CD4-positive, alpha-beta T cell treated with Interleukin-15 for 4 hours (primary cell): ENCODE data around the gene UBE2E1.
"Not testable (repeated sequence)": the region's sequence is repeated elsewhere in the genome, so short reads cannot be mapped to it uniquely, and the experiment has no call there.

ENCODE experiments used
- DNase-seq: peaks from one replicate; pipeline ENCODE4 v3.0.0-alpha.2; 2020; ENCODE audit warnings: low spot score

The UBE2E1 gene

GRCh38 chr3:23822559-23822958, 16.8 kb downstream of the UBE2E1 start:
- DNase-seq = no peak

GRCh38 chr3:23823620-23824019, 17.9 kb downstream of the UBE2E1 start:
- no peak for DNase-seq

- no peak for DNase-seq
Measured at GRCh38 chr3:23824699-23825444, 19.1 kb downstream of the UBE2E1 start.

DNA sequence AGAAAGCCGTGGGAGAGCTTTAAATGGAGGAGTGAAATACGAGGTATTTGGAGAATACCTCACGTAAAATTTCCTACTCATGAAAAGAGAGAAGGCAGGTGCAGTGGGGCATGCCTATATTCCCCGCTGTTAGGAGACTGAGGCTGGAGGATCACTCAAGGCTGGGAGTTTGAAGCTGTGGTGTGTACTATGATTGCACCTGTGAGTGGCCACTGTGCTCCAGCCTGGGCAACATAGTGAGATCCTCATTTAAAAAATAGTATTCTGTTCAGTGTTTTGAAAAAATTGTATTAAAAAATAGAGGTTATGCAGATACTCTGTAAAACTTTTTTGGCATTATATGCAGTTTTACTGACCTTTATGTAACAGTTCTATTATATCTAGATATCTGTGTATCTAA, 20.0 kb downstream of the UBE2E1 start:
- DNase-seq = no peak

- no peak for DNase-seq
Measured at GRCh38 chr3:23826382-23827064, 20.8 kb downstream of the UBE2E1 start.

DNA sequence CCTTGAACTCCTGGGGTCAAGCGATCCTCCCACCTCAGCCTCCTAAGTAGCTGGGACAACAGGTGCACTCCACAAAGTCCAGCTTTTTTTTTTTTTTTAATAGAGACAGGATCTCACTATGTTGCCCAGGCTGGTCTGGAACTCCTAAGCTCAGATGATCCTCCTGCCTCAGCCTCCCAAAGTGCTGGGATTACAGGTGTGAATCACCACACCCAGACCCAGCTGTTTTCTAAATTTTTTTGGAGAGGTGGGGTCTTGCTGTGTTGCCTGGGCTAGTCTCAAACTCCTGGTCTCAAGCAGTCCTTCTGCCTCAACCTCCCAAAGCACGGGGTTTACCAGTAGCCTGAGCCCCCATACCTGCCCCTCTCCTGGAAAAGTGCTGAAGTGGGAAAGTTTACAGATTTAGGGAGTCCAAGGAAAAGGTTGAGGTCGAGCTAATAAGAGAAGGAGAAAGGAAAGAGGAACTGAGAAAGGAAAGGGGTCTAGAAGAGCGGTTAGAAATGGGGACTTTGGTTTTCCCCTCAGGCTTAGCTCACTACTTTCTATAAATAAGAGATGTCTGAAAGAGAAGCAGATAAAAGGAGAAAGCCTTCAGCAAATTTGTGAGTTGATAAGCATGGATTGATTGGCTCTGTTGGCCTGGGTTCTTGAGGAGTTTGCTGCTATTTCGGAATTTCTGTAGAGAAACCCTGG, 23.6 kb downstream of the UBE2E1 start:
- DNase-seq = no peak

DNA sequence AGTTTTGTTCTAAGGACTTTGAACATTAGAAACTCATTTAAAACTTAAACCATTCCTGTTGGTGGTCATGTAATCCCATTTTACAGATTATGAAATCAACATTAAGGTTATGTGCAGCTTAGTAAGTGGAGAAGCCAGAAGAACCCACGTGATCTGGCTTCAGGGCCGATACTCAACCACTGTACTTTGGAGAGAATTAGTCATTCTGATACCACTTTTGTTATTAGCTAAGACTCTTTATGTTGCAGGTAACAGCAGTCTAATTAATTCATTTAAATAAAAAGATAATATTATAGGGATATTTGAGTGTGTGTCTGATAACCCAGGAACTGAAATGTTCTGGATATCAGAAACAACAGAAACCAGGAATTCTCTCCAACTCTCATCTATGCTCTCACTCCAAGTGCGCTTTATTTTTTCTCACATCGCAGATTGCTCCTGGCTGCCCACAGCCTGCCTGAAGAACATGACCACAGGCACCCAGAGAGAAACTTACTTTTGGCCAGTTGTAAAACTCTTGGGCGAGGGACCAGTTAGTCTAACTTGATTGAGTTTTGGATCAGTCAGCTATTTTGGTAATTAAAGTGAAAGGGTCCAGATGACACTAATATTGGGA, 25.2 kb downstream of the UBE2E1 start:
- no peak for DNase-seq

GRCh38 chr3:23831517-23832394, 26.0 kb downstream of the UBE2E1 start:
- no peak for DNase-seq

DNA sequence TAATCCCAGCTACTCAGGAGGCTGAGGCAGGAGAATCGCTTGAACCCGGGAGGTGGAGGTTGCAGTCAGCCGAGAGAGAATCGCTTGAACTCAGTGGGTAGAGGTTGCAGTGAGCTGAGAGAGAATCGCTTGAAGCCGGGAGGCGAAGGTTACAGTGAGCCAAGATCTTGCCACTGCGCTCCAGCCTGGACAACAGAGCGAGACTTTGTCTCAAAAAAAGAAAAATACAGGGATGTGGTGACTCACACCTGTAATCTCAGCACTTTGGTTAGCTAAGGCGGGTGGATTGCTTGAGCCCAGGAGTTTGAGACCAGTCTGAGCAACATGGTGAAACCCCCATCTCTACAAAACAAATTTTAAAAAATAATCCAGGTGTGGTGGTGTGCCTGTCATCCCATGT, 26.8 kb downstream of the UBE2E1 start:
- no peak for DNase-seq

GRCh38 chr3:23834082-23834870, 28.5 kb downstream of the UBE2E1 start:
- no peak for DNase-seq

DNA sequence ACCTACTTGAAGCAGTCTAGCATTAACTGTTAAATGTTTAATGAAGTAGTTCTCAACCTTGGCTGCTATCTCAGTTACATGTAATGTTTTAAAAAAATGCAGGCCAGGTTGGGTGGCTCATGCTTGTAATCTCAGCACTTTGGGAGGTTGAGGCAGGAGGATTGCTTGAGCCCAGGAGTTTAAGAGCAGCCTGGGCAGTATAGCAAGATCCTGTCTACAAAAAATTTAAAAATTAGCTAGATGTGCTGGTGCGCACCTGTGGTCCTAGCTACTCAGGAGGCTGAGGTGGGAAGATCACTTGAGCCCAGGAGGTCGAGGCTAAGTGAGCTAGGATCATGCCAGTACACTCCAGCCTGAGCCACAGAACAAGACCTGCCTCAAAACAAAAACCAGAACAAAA, 29.3 kb downstream of the UBE2E1 start:
- no peak for DNase-seq

DNA sequence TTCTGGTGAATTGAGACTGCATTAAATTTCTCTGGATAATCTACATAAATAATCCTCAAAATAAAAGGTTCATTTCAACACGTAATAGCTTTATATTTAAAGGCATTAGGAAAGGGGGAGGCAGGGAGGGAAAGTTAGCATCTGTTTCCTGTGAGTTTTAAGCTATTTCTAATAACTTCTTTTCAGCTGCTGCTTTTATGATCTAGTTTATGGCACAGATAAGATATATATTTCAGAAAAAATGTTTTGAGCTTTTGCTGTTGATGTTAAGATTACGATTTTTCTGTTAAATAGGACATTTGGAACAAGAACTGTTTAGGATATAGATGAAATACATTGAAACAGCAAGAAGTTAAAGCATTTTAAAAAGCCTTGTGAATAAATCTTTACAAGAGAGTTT, 30.0 kb downstream of the UBE2E1 start:
- no peak for DNase-seq

DNA sequence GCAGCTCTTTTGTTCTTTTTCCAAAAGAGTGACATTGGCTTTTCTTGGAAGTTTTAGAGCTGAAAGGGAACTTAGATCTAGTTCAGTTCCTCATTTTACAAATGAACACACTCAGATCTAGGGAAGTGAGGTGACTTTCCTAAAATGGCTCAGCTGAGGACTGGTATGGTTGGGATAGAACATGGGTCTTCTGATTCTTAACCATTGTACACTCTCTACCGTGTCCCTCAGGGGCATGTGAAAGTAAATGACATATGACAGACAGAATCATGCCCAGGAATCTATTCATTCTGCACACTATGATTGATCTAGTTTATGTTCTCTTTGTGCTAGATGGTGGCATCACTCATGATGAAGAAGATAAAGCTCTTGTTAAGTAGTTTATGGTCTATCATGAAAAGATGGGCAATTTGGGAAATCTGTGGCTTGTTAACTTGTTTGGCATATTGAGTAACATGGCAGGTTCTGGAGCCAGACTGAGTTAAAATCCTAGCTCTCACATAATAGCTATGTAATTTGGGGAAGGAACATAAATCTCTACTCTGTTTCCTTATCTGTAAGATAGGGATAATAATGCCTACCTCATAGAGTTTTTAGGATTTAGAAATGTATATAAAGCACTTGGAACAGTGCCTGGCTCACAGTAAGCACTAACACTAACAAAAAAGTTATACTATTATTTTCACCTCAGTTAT, 30.9 kb downstream of the UBE2E1 start:
- DNase-seq = no peak

- no peak for DNase-seq
Measured at GRCh38 chr3:23837286-23837685, 31.5 kb downstream of the UBE2E1 start.

GRCh38 chr3:23837691-23838090, 31.9 kb downstream of the UBE2E1 start:
- DNase-seq = no peak

GRCh38 chr3:23840521-23840920, 34.8 kb downstream of the UBE2E1 start:
- DNase-seq = no peak

- no peak for DNase-seq
Measured at GRCh38 chr3:23843869-23844268, 38.1 kb downstream of the UBE2E1 start.

GRCh38 chr3:23845326-23846216, 39.8 kb downstream of the UBE2E1 start:
- DNase-seq = no peak

DNA sequence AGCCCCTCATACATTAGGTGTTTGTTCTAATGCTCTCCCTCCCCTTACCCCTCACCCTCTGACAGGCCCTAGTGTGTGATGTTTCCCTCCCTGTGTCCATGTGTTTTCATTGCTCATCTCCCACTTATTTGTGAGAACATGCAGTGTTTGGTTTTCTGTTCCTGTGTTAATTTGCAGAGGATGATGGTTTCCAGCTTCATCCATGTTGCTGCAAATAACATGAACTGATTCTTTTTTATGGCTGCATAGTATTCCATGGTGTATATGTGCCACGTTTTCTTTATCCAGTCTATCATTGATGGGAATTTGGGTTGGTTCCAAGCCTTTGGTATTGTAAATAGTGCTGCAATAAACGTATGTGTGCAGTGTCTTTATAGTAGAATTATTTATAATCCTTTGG, 43.7 kb downstream of the UBE2E1 start:
- DNase-seq = not testable (repeated sequence)
